ENCODE measurements around the gene ZMIZ1.

- no peak for TF ChIP-seq CTCF (IDR thresholded peaks at IDR 0.05; ENCODE audit: low read depth, low read length, missing input control)
- no peak for TF ChIP-seq RAD21 (IDR thresholded peaks at IDR 0.05)
- no peak for TF ChIP-seq FOXA1 (IDR thresholded peaks at IDR 0.05)
- TF ChIP-seq EGR1 (IDR thresholded peaks at IDR 0.05; ENCODE audit: low read depth in 2 of 2): no peak
Observed at GRCh38 chr10:79170993-79171392, 102.2 kb downstream of the ZMIZ1 start.
